ELR (cell line): ENCODE data around the gene SMIM13.

Source experiments
- DNase-seq: peaks from one replicate; pipeline ENCODE4 v3.0.0-alpha.2; 2015; ENCODE audit warnings: low read depth

Gene SMIM13

DNA sequence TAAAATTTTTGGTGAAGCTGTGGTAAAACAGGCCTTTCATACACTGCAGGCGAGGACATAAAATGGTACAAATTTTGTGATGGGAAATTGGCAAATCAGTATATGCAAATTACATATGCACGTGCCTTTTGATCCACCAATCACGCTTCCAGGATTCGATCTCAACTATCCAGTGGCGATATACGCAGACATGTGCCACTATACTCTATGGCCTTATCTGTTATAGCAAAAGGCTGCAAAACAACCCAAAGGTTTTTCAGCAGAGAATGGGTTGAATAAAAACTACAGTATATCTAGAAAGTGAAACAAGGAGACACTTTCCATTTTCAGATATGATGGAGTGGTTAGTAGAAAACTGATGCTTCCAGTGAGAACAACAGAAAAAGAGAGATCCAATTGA, 59.8 kb downstream of the SMIM13 start:
- DNase-seq: no peak

DNA sequence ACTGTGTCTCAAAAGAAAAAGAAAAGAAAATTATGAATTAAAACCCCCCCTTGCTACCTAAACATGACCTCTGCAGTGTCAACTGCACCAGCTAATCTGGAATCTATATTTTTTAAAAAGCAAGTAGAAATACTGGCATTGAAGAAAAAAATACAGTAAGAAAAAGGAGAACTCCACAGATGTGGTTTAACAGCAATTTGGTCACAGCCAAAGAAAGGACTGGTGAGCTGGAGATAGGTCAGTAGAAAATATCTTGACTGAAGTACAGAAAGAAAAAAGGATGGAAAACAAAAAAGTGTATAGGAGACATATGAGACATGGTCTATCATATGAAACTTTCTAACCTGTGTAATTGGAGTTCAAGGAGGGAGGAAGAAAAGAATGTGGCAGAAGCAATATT, 62.0 kb downstream of the SMIM13 start:
- DNase-seq: no peak

DNA sequence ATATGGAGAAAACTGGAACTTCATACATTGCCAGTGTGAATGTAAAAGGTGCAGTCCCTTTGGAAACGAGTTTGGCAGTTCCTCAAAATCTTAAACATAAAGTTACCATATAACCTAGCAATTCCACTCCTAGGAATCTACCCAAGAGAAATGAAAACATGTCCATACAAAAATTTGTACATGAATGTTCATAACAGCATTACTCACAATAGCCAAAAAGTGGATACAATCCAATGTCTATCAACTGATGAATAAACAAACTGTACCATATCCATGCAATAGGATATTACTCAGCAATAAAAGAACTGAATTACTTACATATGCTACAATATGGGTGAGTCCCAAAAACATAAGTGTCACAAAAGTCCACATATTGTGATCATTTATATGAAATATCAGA, 66.6 kb downstream of the SMIM13 start:
- peak; percentile 20 for DNase-seq

DNA sequence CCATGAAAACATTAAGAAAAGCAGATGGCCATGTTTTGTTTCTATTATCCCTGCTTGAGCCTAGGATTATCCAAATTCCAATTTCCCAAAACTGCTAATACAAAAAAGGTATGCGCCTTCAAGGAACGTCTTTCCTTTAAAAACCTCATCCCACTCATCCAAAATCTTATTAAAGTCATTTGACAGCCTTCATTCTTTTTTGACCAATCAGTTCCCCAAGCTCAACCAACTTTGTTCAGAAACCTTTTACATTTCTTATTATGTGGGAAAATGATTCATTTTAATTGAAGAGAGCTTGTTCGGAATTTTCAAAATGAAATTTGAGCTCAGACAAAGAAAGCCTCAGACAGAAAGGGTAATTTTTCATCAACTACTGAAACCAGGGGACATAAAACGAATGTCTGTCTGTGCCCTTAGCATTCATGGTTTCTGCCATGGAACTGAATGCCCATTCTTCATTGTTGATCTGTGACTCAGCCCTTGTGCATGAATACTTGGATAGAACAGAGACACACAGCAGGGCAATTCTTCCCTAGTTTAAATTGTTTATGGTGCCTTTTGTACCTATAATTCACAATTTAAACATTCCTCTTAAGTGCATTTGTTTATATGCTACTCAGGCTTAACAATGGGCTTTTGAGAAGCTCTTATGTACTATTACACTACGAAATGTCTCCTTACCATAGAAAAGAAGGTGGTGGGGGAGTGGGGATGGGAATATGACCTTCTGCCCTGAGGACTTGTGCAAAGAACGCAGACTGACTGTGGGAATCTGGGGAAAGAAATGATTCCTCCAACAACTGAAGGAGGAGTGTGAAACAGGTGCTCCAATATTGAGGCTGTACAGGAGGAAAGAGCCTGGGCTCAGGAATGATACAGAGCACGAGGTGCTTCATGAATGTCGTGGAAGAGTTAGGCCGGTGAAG, 67.7 kb downstream of the SMIM13 start:
- DNase-seq: peak; percentile 22

DNA sequence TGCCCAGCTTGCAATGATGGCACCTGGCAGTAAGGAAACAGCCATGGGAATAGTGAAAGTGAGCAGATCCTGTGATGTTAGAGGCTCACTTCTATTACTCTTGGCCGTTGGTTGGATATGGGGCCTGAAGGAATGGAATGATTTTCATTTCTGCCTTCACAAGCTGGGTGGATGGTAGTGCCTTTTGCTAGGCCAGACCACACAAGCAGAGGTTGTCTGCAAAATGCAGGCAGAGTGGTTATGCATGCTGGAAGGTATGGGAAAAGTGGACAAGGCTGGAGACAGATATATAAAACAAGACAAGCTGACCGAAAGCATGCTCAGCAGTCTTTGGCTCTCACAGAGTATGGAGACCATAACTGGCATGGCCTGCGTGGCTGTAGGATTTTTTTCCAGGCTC, 68.6 kb downstream of the SMIM13 start:
- DNase-seq: no peak

DNA sequence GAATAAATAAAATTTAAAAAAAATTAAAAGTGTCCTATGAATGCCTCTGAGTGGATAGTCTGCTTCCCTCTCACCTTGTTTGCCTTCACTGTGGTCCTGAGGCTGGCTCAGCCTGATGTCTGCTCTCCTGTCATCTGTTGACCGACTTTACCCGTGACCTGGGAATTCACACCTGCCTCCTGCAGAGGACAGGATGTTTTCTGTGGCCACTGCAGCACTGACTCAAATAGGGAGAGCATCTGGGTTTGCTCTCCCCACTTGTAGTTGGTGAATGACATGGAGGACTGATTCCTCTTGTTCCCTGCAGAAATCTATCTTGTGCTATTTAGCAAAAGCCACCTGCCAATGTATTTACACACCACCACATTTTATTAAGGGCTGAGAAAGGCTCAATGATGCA, 70.3 kb downstream of the SMIM13 start:
- no peak for DNase-seq

DNA sequence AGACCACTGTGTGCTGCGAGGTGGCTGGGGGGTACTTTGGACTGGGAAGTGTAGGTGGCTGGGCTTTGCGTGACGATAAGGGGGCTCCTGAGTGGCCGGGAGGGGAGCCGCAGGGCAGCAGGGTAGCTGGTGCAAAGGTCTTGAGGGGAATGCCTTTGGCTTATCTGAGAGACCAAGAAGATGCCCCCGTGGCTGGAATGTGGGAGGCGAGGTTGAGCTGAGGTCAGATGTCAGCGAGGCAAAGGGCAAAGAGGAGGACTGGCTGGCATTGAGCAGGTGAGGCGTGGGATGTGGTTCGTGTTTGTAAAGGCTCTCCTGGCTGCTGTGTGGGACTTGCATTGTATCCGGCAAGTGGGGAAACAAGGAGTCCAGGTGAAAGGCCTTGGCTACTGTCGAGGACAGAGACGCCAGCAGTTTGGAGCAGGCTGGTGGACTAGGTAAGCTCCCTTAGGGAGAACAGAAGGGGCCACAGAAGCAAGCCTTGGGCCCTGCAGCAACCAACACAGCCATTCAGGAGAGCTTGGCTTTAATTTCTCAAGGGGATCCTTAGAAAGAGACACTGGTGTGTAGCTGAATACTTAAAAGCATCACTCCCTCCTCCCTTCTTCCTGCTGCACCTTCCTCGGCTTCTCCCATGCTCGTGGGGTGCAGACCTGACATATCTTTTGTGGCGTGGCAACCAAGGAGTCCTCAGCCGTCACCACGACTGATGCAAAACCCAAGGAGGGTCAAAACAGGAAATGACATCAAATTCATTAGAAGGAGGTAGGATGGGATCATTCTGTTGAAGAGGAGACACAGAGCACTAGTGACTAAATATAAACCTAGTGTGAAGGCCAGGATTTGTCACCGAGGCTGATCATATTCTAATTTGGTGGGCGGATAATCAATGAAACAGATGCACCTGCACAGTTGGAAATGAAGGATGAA, 71.3 kb downstream of the SMIM13 start:
- no peak for DNase-seq

DNA sequence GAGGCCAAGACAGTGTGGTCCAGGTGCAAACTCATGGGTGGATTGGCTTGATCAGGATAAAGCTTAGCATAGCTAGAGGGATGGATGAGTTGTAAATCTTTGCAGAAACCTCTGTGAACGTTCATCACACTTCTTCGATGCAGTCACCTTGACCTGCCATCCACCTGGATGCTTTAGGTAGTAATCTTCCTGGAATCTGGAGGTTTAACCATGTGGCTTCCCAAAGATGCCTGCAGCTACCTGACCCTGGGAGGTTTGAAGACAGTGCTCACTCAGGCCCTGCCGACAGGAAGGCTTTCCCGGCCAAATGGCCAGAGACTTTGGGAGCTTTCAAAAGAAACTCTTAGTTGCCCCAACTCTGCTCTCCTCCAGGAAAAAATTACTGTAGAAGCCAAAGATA, 73.3 kb downstream of the SMIM13 start:
- no peak for DNase-seq

DNA sequence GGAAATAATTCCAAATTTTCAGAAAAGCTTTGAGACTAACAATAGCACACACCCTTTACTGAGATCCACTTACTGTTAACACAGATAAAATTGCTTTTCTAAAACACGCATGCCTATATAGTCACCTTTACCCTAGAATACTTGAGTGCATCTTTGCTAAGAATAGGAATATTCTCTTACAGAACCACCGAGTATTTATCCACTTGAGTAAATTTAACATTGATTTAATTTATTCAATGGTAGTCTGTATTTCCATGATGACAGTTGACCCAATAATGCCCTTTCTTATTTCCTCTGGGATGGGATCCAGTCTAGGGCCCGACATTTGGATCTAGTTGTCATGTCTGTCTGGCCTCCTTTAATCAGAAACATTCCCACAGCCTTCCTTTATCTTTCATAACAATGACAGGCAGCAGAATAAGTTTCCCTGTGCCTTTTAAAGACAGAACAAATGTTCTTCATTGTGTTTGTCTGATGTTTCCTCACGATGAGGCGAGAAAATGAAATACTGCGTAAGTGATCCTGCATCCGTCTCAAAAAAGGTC, 74.5 kb downstream of the SMIM13 start:
- DNase-seq: no peak

DNA sequence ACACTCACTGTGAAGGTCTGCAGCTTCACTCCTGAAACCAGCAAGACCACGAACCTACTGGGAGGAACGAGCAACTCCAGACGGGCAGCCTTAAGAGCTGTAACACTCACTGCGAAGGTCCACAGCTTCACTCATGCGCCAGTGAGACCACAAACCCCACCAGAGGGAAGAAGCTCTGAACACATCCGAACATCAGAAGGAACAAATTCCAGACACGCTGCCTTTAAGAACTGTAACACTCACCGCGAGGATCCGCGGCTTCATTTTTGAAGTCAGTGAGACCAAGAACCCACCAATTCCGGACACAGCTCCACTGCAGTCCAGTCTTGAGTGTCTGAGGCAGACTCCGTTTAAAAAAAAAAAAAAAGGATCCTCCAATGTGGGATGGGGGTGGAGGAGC, 78.3 kb downstream of the SMIM13 start:
- no peak for DNase-seq

DNA sequence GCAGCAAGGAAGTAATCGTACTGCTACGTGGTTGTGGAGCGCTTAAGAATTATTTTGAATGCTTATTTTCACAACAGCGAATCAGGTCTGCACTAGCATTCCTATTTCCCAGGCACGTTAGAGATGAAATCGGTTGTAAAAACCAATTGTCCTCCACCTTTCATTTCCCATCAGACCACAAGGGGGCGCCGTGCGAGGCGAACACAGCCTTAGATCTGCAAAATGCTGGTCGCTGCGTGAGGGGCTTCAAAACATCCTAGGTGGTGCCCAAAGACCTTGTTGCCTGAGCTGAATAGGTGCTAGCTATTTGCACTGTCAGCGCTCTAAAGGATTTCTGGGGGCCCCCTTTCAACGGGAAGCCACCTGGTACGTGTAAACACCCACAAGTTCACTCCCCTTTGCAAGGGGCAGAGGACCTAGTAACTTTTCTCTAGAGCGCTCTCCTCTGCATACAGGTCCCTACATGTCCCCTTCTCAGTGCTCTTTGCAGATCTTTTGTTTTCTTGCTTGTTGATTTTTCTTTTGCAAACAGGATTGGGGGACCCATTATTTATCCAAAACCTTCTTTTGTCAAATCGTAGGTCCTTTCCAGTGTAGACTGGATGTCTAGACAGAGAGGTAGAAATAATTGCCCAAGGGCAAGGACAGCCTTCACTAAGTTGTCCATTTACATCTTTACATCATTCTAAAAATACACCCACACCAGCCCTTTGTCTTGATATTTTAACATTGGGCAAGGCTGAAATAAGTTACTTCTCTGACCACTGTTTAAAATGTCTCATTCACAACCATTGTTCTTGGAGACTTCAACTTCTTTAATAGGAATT, 79.1 kb downstream of the SMIM13 start:
- DNase-seq: peak; percentile 55

DNA sequence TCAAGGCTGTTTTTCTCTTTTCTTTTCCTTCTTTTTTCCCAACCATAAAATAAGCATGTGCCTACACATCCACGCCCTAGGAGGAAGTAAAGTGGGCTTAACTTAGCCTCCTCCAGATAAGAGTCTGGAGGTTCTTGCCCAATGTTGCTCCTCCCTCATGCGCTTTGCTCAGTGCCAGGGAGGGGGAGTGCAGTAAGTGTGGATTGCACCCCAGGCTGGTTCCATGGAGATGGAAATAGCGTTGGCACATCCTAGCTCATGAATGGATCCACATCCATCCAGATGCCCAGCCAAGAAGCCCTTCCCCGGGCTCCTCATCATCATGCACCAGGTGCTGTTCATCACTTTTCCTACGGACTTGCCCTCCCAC, 80.6 kb downstream of the SMIM13 start:
- no peak for DNase-seq

DNA sequence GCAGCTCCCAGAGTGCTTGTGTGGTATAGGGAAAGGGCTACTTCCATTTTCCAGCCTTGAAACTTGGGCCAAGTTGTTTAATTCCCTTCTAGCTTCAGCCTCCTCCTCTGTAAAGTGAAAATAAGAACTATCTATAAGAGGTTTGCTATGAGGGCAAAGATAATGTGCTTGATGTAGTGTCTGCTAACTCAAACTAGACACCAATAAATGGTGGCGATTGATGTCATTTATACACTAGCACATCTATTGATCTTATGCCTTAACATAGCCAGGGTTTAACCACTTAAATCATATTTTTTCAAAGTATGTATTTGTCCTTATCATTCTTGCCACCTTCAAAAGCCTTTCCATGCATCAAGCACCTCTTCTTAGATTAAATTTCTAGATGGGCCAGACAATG, 83.6 kb downstream of the SMIM13 start:
- DNase-seq: no peak

DNA sequence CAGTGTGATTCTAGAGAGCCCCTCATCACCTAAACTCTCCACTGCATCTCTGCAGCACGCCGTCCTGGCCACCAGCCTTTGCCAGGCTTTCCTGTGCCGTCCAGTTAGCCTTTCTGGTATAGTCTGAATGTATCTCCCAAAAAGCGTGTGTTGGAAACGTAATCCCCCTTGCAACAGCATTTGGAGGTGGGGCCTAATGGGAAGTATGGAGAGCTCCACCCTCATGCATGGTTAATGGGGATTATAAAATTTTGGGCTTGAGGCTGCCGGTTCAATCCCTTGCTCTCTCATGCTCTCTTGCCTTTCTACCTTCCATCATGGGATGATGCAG, 85.4 kb downstream of the SMIM13 start:
- no peak for DNase-seq

DNA sequence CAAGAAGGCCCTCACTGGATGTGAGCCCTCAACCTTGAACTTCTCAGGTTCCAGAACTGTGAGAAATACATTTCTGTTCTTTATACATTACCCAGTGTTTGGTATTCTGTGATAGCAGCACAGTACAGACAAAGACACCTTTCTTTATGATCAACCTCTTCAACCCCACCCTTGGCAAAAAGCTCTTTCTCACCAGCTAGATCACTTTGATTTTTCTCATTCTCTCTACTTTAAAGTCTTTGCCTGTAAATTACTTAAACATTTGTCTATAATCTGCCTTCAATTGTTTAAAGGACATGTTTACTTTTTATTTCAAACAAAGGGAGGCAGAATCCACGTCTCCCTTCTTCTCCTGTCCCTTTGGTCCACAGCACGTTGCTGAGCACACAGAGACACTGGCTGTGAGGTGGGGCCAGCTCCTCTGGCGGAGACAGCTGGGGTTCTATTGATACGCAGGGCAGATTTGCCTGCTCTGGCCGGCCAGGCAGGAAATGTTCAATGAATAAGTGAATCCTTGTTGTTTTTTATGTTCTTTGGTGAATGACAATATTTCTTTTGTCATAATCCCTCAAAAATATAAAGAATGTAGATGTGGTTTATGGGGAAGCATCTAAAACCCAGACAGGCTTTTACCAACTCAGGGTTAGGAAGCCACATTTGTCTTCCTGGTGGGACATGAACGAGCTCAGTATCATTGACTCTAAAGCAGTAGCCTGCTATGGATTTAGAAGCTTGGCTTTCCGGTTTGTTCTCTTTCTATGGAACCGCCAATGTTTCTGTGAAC, 86.0 kb downstream of the SMIM13 start:
- DNase-seq: no peak

DNA sequence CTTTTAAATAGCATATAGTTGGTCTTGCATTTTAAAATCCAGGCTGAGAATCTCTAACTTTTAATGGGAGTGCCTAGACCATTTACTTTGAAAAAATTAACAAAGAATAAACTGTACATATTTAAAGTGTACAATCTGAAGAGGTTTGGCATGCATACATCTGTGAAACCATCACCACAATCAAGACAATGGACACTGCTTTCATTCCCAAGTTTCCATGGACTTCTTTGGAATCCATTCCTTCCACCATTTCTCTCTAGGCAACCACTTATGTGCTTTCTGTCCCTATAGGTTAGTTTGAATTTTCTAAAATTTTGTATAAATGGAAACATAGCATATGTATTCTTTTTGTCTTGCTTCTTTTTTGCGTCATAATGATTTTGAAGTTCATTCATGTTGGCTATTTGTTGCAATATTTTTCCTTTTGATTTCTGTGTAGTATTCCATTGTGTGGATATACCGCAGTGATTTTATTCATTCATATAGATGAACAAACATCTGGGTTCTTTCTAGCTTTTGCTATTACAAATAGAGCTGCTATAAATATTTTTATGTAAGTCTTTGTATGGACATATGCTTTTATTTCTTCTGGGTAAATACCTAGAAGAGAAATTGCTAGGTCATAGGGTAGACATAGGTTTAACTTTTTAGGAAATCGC, 88.0 kb downstream of the SMIM13 start:
- no peak for DNase-seq

DNA sequence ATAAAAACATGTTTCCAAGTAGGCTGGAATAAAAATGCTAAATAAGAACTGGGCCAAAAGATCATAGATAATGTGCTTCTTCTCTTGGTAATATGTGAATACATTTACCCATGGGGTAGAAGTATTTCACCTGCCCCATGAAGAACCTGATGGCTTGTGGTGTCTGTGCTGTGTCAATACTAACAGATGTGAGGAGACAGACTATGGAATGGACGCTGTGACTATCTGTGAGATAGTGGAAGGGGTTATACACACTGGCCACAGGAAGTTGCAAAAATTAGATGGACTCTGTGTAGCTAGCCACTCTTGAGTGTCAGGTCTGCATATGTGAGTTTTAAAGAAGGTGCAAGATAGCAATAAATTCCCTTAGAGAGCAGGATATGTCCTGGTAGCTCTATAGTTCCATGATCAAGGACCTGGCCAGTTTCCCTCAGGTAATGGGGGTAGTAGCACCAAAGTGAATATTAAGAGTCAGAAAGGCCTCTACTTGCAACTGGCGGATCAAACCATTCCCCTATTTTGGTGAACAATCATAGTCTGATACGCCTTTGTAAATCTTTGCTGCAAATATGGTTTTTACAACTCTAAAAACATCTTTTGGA, 90.2 kb downstream of the SMIM13 start:
- no peak for DNase-seq

DNA sequence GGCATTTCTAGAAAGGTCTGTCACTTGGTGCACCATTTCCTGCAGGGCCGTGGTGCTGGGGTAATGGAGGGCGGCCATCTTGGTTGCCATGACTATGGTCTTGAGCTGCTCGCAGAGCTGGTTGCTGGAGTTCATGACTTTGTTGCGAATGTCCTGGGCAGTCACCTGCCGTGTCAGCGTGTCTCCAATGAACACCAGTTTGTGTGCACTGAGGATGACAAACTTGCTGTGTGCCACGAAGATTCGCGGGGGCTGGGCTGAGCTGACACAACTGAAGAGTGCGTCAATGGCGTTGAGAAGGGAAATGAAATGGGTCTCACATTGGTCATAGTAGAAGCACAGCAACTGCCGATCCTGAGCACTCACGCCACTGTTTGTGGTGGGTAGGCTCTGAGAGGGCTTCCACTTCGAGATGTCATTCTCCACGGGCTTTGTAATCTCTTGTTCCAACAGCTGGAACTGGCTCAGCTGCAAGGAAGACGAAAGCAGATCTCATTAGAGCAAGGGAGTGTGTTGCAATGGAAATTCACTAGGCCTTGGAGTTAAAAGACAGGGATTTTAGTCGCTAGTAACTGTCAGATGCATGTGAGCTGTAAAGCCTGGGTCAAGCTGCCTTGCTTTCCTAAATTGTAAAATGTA, 91.7 kb downstream of the SMIM13 start:
- no peak for DNase-seq

DNA sequence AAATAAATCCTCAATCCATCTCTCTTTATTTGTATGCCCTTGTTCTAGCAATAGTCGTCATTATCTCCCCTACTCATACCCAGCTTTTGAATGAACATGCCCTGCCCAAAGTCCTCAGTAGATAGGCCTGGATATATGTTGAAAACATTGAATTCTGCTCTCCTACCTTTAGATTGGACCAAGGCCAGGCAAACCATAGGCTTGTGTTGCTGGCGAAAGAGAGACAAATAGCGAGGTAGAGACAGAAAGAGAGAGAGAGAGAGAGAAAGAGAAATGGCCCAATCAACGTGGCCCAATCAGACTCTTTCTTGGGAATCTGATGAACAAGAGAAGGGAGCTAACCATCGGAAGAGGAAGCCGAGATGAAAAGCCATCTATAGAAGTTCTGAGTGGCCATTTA, 93.7 kb downstream of the SMIM13 start:
- no peak for DNase-seq
